PFSK-1 (cell line): ENCODE measurements around the gene TAGLN2.

Experiments
- POLR2AphosphoS5 ChIP-seq: IDR thresholded peaks from 2 replicates; pipeline ENCODE4 v1.6.1; 2012; ENCODE audit warnings: low read depth, mild to moderate bottlenecking, control low read depth, low read length, moderate library complexity
- TAF1 ChIP-seq: IDR thresholded peaks from 2 replicates; pipeline ENCODE4 v1.6.1; 2012; ENCODE audit warnings: low read length, control low read depth, borderline replicate concordance; ENCODE audit not compliant: insufficient read depth

- no peak for TF ChIP-seq POLR2AphosphoS5
- no peak for TF ChIP-seq TAF1
These were observed 18.0 kb upstream of the TAGLN2 start for GRCh38 chr1:159943278-159943640.
